HG03432 (cell line): Measurements from ENCODE around the gene SLC17A1.
"Not testable (repeated sequence)": the region's sequence is repeated elsewhere in the genome, so short reads cannot be mapped to it uniquely, and the experiment has no call there.

ENCODE experiments used
- ATAC-seq: cut with Tn5 transposase; IDR thresholded peaks from one replicate; pipeline ENCODE4 v1.9.1; 2021; ENCODE audit warnings: mild to moderate bottlenecking, moderate library complexity; ENCODE audit not compliant: unreplicated experiment

Gene SLC17A1

DNA sequence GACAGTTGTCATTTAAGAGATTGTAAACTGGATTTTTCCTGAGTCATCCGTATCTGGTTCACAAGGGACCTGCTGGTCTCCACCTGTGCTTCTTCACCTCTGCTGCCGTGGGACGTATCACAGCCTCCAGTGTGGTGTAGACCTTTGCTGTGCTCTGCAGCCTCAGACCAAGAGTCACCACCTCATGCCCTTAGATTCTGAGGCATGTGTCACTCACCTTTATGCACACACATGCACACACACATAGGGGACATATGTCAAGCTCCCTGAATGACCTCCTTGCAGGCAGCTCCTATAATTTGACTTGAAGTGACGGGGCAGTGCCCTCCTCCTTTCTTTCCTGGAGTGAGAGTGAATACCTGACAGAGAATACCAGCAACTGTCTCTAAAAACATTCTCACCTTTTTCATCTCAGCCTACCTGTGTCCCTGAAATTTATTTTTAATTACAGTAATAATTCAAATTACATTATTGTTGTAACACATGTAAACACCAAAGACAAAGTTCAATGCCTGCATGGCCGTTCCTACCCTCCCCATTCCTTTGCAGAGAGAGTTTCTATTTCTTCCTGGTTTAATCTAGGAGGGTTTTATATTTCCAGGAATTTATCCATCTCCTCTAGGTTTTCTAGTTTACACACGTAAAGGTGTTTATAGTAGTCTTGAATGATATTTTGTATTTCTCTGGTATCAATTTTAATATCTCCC lies 73.8 kb downstream of the SLC17A1 start:
- no peak for ATAC-seq

- ATAC-seq, result no peak
Observed at GRCh38 chr6:25756382-25757363, 75.2 kb downstream of the SLC17A1 start.

GRCh38 chr6:25755483-25755882 lies 76.4 kb downstream of the SLC17A1 start:
- ATAC-seq, result no peak

DNA sequence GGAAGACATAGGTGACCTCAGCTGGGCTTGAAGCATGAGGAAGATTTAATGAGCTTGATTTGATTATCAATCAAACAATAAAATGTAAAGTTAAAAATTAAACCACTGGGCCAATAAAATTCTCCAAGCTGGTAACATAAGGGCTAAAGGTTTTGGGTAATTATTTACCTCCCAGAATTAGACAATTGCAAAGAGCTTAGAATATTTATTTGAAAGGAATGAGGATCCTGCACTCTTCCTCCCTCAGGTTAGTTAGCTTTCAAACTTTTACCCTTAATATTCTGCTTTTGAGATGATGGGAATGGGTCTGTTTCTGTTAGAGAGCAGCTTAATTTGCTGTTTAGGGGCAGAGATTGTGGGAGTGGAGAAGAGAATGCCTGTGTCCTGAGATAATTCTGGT lies 77.3 kb downstream of the SLC17A1 start, which contains the start of gene SLC17A4:
SLC17A4 (plus strand) TSS at position 208 of the 400 bp plus-strand sequence. CDS start 7,221 bp downstream, outside the sequence.
- no peak for ATAC-seq

DNA sequence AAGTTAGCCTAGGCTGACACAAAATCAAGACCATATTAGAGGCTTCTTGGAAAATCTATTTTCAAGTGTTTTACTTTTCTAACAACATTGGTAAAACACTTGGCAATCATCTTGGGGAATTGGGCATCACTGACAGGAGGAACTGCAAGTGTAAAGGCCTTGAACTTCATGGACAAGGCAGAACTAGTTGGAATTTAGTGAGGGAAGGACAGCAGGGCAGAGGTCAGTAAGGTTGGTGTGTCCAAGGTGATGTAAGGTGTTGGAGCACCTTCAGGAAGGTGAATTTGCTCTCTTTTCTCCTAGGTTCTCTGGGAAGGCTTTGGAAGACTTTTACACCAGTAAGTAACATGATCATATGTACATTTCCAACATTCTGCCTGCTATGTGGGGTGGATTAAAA lies 78.8 kb downstream of the SLC17A1 start:
- no peak for ATAC-seq

DNA sequence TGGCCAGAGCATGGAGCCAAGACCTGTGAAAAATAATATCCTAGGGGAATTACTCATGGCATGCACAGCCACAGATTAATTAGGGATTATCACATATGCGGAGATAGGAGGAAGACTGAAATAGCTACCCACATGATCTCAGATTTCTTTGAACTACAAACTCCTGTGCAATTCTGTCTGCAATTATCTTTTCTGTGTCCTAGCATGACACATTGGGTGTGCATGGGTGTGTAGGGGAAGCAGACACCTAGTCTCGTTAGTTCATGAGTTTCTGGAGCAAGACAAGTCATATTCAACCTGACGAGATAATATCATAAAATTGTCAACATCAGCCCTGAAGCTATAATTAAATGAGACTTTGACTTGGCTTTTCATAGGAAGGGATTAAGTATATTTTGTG lies 80.9 kb downstream of the SLC17A1 start:
- no peak for ATAC-seq

- no peak for ATAC-seq
Observed at GRCh38 chr6:25749837-25750236, 82.0 kb downstream of the SLC17A1 start.

GRCh38 chr6:25748601-25749517 lies 83.0 kb downstream of the SLC17A1 start:
- not testable (repeated sequence) for ATAC-seq

DNA sequence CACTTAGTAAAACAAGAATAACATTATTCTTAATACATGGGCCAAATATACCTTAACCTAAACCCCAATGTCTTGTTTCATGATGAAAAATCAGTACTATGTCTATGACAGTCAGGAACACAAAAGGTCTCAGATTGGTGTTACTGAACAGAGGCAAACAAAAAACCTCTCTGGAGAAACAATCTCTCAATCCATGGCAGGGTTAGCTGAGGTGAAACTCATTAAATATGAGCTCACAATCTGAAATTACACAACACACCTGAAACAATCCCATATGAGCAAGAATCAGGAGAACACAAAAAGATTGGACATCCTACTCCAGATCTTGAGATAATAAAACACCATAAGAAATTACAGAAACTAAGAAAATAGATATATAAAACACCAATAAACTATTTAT lies 83.8 kb downstream of the SLC17A1 start:
- no peak for ATAC-seq

- no peak for ATAC-seq
Observed at GRCh38 chr6:25747477-25747876, 84.4 kb downstream of the SLC17A1 start.

- no peak for ATAC-seq
Observed at GRCh38 chr6:25746968-25747367, 84.9 kb downstream of the SLC17A1 start.

DNA sequence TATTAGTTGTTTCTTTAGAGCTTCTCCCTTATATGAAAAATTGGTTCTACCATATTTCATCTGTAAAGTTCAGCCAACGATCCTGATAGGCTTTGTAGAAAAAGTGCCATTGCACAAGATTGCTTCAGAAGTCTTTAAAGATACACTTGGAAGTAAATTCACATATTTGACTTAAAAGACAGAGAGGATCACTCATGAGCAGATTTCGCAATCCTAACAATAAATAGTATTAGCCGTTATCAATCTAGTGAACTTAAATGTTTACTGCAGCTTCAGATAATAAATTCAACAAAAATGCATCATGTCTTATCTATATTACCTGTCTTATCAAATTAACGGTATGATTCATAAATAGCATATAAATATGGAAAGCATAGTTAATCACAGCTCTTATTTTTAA lies 86.0 kb downstream of the SLC17A1 start:
- ATAC-seq, result no peak

DNA sequence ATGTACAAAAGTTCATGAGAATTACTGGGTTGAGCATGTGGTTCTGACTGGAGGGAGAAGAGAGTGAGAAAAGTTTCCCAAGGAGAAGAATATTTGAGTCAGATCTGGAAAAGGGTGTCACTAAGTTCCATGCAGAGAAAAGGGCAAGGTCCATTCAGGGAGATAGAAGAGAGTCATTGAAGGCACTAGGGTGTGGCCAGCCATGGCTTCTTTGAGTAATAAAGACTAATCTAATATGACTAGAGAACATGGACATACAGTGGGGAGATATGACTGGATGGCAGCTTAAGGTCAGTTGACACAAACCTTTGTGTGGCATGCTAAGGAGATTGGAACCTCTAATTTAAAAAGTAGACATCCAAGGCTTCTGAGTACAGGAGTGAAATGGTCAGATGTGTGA lies 88.0 kb downstream of the SLC17A1 start:
- no peak for ATAC-seq

DNA sequence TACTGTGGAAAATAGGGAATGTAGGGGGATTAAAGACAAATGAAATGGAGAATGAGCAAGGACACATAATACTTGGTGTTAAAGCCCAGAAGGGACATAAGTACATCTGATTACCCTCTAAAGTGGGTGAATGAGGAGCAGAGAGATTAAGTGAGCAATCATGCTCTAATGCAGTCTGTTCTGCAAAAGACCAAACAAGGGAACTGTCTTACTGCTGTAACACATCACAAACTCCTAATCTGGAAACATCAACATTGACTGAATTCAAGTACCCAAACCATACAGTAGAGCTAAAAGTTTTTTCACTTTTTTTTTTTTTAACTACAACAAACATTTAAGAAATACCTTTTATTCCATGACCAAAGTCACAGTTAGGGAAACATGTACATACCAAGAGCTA lies 96.6 kb downstream of the SLC17A1 start:
- no peak for ATAC-seq
